HEK293 (cell line): Measurements from ENCODE around the gene MEGF10.

Source experiments
- CTCF ChIA-PET: fragments of 350-600 bp; formaldehyde crosslinking; extraction: SDS; loops from one replicate; lab custom pipeline; 2021; ENCODE audit warnings: antibody characterized with exemption; lab: Yijun Ruan, JAX
- POLR2A ChIA-PET: fragments of 300-600 bp; formaldehyde crosslinking; extraction: SDS; loops from one replicate; lab custom pipeline; 2020; ENCODE audit warnings: antibody characterized with exemption, inconsistent platforms; lab: Yijun Ruan, JAX
- H3K27ac ChIP-seq: fragments of 200-500 bp; sonication (Bioruptor generic); 2 replicates; pipeline ENCODE4 v1.5.1; 2014; ENCODE audit warnings: low read depth, low read length, control low read depth, inconsistent platforms; ENCODE audit errors: extremely low read depth
- H3K36me3 ChIP-seq, 2 experiments: fragments of 200-500 bp in 1 of 2; sonication (Bioruptor generic) in 1 of 2; 1 replicate in 1 of 2; 2 replicates in 1 of 2; pipeline ENCODE4 v1.5.1; 2014 to 2017; ENCODE audit warnings: inconsistent platforms in 2 of 2, low read length in 2 of 2; ENCODE audit not compliant: control insufficient read depth in 2 of 2, insufficient read depth in 1 of 2
- H3K4me1 ChIP-seq: fragments of 200-500 bp; sonication (Bioruptor generic); 2 replicates; pipeline ENCODE4 v1.5.1; 2014; ENCODE audit warnings: mild to moderate bottlenecking, low read length, inconsistent platforms; ENCODE audit not compliant: control insufficient read depth, insufficient read depth
- H3K4me3 ChIP-seq: 2 replicates; pipeline ENCODE4 v1.5.1; 2011; ENCODE audit warnings: low read depth, mild to moderate bottlenecking, control low read depth, low read length, moderate library complexity
- H3K9me3 ChIP-seq: fragments of 200-500 bp; sonication (Bioruptor generic); 2 replicates; pipeline ENCODE4 v1.5.1; 2014; ENCODE audit warnings: low read depth, low read length, inconsistent platforms; ENCODE audit not compliant: control insufficient read depth, insufficient read depth
- HIC1 ChIP-seq: fragments of 450-650 bp; formaldehyde crosslinking; IDR thresholded peaks from 2 replicates; pipeline ENCODE4 v1.5.1; 2016; ENCODE audit warnings: missing biosample characterization, missing genetic modification characterization
- MYNN ChIP-seq: fragments of 450-650 bp; formaldehyde crosslinking; IDR thresholded peaks from 2 replicates; pipeline ENCODE4 v1.5.1; 2016; ENCODE audit warnings: missing biosample characterization, missing genetic modification characterization, borderline replicate concordance
- SALL2 ChIP-seq: fragments of 450-650 bp; formaldehyde crosslinking; IDR thresholded peaks from 2 replicates; pipeline ENCODE4 v1.5.0; 2017; ENCODE audit warnings: missing biosample characterization, mild to moderate bottlenecking, missing genetic modification characterization, borderline replicate concordance
- SETDB1 ChIP-seq: IDR thresholded peaks from one replicate; pipeline ENCODE4 v1.6.1; 2017; ENCODE audit warnings: mild to moderate bottlenecking, low read length, moderate library complexity, mixed read lengths; ENCODE audit not compliant: insufficient read length
- ZNF10 ChIP-seq: fragments of 450-650 bp; formaldehyde crosslinking; IDR thresholded peaks from 2 replicates; pipeline ENCODE4 v1.5.1; 2017; ENCODE audit warnings: missing biosample characterization, missing genetic modification characterization
- ZNF140 ChIP-seq: fragments of 450-650 bp; formaldehyde crosslinking; IDR thresholded peaks from 2 replicates; pipeline ENCODE4 v1.5.1; 2016; ENCODE audit warnings: missing biosample characterization, missing genetic modification characterization
- ZNF211 ChIP-seq: fragments of 450-650 bp; formaldehyde crosslinking; IDR thresholded peaks from 2 replicates; pipeline ENCODE4 v1.5.1; 2016; ENCODE audit warnings: low read depth, missing biosample characterization, missing genetic modification characterization
- ZNF341 ChIP-seq: fragments of 450-650 bp; formaldehyde crosslinking; IDR thresholded peaks from 2 replicates; pipeline ENCODE4; 2016; ENCODE audit warnings: low read depth, missing biosample characterization, missing genetic modification characterization
- ZNF48 ChIP-seq: fragments of 450-650 bp; formaldehyde crosslinking; IDR thresholded peaks from 2 replicates; pipeline ENCODE4 v1.5.1; 2016; ENCODE audit warnings: missing biosample characterization, missing genetic modification characterization
- ZNF530 ChIP-seq: fragments of 450-650 bp; formaldehyde crosslinking; IDR thresholded peaks from 2 replicates; pipeline ENCODE4 v1.5.1; 2016; ENCODE audit warnings: low read depth, missing biosample characterization, missing genetic modification characterization
- ZNF585B ChIP-seq: fragments of 450-650 bp; formaldehyde crosslinking; IDR thresholded peaks from 2 replicates; pipeline ENCODE4 v1.5.1; 2016; ENCODE audit warnings: missing biosample characterization, missing genetic modification characterization
- ZNF596 ChIP-seq: fragments of 450-650 bp; IDR thresholded peaks from 2 replicates; pipeline ENCODE4 v1.5.0; 2018; ENCODE audit warnings: missing biosample characterization, mild to moderate bottlenecking, missing genetic modification characterization, moderate library complexity
- TF ChIP-seq, protein P1 (sequence below): fragments of 450-650 bp; formaldehyde crosslinking; IDR thresholded peaks from 2 replicates; pipeline ENCODE4 v1.5.1; 2017; ENCODE audit warnings: missing biosample characterization, missing genetic modification characterization

Gene MEGF10

DNA sequence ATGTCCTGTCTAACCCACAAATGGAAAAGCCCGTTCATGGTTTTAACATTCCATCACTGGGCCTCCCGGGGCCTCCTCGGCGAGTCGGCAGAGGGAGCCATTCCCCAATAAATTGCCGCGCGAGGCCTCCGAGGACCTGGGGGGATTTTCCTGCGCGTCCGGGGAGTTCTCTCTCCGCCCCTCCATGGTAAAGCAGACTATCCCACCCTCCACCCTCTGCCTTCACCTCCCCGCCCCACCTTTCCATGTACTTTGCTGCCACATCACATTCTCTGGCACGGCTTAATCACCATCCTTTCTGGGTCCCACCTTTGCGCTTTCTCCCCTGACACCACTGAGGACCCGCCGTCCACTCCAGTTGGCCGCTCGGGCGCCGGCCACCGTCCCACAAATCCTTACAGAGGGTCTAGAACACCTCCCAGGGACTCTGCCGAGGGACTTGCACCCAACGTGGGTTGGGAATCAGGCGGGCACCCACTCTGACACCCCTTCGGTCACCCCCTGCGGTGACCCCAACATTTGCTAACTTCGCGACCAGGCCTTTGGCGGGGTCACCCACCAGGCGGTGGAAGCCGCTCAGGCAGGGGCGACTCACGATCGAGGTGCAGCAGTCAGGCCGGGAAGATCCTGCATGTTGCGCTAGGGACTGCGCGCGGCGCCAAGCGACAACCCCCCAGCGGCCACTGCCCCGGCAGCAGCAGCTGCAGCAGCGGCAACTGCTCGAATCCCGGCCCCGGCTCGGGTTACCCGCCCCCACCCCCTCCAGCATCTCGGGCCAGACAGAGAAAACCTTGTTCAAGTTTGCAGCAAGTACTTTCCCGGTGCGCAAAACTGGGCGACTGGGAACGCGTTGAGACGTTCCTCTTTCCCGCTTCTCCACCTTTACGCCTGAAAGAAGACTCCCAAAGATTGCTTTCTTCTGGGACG is at the start of gene MEGF10 (continued):
- TF ChIP-seq, protein P1, sequence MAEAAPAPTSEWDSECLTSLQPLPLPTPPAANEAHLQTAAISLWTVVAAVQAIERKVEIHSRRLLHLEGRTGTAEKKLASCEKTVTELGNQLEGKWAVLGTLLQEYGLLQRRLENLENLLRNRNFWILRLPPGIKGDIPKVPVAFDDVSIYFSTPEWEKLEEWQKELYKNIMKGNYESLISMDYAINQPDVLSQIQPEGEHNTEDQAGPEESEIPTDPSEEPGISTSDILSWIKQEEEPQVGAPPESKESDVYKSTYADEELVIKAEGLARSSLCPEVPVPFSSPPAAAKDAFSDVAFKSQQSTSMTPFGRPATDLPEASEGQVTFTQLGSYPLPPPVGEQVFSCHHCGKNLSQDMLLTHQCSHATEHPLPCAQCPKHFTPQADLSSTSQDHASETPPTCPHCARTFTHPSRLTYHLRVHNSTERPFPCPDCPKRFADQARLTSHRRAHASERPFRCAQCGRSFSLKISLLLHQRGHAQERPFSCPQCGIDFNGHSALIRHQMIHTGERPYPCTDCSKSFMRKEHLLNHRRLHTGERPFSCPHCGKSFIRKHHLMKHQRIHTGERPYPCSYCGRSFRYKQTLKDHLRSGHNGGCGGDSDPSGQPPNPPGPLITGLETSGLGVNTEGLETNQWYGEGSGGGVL = peak; percentile 46
- no peak for TF ChIP-seq ZNF140 (tag by site-specific recombination)

DNA sequence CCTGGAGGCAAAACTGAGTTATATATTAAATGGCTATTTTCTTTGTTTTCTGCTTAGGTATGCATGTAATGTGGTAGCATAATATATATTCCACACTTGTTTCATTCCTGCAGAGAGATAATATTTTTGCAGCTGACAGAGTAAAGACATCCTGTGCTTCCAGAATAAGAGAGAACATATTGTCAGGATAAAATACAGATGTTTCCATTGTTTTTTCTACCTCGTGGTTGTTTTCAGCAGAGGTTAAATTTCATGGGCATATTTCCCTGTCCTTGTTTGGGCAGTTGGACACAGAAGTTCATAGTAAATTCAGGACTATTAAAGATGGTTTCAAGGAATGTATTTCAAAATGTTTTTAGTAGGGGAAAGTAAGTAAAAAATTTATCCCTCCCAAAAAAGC is 47.6 kb upstream of the MEGF10 start:
- ChIA-PET CTCF (no interaction called here), POLR2A (no interaction called here)
- no peak overlapping the region for H3K4me3 ChIP-seq
- H3K27ac ChIP-seq = no peak overlapping the region
- no peak for TF ChIP-seq MYNN
- TF ChIP-seq, all 188 proteins: peak for 0
- Histone ChIP-seq H3K9me3 (no peaks in the 10 kb centered on the region), H3K4me1 (no peaks in the 10 kb centered on the region), H3K36me3 (no peaks in the 10 kb centered on the region)

DNA sequence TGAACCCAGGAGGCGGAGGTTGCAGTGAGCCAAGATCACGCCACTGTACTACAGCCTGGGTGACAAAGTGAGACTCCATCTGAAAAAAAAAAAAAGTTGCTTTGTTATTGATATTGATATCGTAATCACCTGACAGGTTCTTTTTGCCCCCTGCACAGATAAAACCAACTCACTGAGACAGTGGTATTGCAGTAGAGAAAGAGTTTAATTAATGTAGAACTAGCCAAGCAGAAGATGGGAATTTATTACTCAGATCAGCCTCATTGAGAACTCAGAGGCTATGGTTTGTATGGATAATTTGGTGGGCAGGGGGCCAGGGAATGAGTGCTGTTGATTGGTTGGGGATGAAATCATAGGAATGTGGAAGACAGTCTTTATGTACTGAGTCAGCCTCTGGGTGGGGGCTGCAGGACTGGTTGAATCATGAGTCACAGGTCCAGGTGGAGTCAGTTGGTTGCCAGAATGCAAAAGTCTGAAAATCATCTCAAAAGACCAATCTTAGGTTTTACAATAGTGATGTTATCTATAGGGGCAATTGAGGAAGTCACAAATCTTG is 35.8 kb upstream of the MEGF10 start:
- no peaks in the 10 kb centered on the region for H3K9me3 ChIP-seq
- no peak overlapping the region for H3K4me3 ChIP-seq
- TF ChIP-seq SALL2 (tag by site-specific recombination) = no peak
- TF ChIP-seq SETDB1 = peak; percentile 79
- TF ChIP-seq HIC1 (tag by site-specific recombination) = no peak
- H3K4me1 ChIP-seq = no peaks in the 10 kb centered on the region
- no peaks in the 10 kb centered on the region for H3K36me3 ChIP-seq
- ChIA-PET POLR2A (no interaction called here), CTCF (interaction anchor here (0.6 kb wide), 1 partner anchor 123 kb away, joined by 3 read pairs; no protein-coding TSS in a partner anchor)
- no peak overlapping the region for H3K27ac ChIP-seq

DNA sequence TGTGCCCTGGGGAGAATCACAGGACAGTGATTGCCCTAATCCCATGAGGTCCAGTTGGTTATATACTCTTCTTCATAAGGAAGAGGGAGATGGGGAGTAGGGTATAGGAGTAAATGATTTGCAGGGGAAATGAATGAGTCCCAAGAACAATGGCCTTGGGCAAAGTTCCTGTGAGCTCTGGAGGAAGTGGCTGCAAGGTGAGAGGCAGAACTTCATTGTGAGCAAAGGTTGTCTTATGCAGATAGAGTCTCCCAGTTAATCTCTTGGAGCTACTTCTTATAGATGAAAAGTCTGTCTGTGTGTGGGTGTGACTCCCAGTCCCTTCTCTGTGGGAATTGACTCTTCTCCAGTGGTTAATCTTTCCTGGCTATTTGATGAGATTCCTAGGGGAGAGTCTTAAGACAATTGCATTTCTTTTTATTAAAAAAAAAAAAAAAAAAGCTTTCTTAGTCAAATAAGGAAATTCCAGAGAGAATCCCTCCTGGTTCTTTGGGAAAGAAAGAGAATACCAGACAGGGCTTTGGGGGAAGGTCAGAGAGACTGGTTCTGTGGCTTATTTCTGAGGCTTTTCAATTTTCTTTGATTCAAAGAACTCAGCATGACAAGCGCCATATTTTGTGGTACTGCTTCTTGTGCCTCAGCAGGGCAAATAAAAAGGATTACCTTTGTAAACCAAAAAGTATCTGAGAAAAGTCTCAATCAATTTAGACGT is 33.6 kb upstream of the MEGF10 start:
- Histone ChIP-seq H3K27ac (no peak overlapping the region), H3K9me3 (no peaks in the 10 kb centered on the region)
- TF ChIP-seq ZNF530 (tag by site-specific recombination) = peak; percentile 94
- TF ChIP-seq ZNF585B (tag by site-specific recombination) = no peak
- TF ChIP-seq, all 188 proteins: peak for 1
- Histone ChIP-seq H3K4me3 (no peak overlapping the region), H3K4me1 (no peaks in the 10 kb centered on the region), H3K36me3 (no peaks in the 10 kb centered on the region)
- ChIA-PET CTCF (no interaction called here), POLR2A (no interaction called here)

GRCh38 chr5:127260686-127261085 is 29.9 kb upstream of the MEGF10 start:
- POLR2A ChIA-PET = no interaction called here
- CTCF ChIA-PET = no interaction called here

More at GRCh38 chr5:127260686-127261085, 29.9 kb upstream of the MEGF10 start:
- no peaks in the 10 kb centered on the region for H3K36me3 ChIP-seq
- TF ChIP-seq ZNF596 (tag by site-specific recombination) (no peak), ZNF211 (tag by site-specific recombination) (no peak), ZNF48 (tag by site-specific recombination) (no peak), ZNF10 (no peak), ZNF341 (tag by site-specific recombination) (no peak)
- H3K27ac ChIP-seq = no peak overlapping the region
- H3K4me3 ChIP-seq = no peak overlapping the region
- no peaks in the 10 kb centered on the region for H3K4me1 ChIP-seq
- H3K9me3 ChIP-seq = no peaks in the 10 kb centered on the region
